ENCODE data around the gene PTRHD1. TPM values are rescaled to one million over a fixed set of nuclear protein-coding genes. Genes with fewer than 3 reads are reported as not detected.

Gene PTRHD1
- total RNA-seq, 1 experiment from 2014 or later, result 39.7 TPM

GRCh38 chr2:24766609-24767008 lies 26.6 kb downstream of the PTRHD1 start:
- DNase-seq (ENCODE audit: extremely low read depth, low read depth), result no peak

DNA sequence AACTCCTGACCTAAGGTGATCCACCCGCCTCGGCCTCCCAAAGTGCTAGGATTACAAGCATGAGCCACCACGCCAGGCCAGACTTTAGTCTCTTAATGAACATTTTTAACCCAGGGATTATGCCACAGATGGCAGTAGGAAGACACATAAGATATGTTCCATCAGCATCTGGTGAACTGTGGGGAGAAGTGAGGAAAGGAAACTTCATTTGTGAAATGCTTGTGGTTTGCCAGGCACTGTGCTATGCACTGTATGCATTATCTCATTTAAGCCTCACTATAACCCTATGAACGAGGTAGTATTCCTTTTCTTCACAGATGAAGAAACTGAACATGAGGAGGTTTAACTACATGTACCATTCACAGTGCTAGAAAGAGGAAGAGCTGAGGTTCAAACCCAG lies 29.3 kb downstream of the PTRHD1 start:
- DNase-seq (ENCODE audit: extremely low read depth, low read depth), result no peak

GRCh38 chr2:24762518-24762917 lies 30.7 kb downstream of the PTRHD1 start:
- no peak for DNase-seq (ENCODE audit: extremely low read depth, low read depth)

DNA sequence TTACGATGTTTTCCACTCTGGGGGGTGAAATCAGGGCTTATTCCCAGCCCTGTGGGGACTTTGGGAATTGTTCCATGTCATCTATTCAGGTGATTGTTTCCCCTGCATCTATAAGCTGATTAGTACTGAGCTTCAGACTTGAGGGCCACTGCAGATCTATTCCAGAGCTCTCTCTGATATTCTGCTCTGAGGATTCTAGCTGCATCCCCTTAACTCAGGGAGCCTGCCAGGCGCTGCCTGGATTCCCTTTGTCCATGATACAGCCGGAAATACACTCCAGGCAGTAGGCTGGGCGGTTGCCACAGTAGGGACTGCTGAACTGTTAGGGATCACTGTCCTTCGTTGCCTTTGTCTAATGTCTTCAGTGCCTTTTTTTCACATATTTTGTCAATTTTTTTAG lies 31.3 kb downstream of the PTRHD1 start:
- no peak for DNase-seq (ENCODE audit: extremely low read depth, low read depth)

DNA sequence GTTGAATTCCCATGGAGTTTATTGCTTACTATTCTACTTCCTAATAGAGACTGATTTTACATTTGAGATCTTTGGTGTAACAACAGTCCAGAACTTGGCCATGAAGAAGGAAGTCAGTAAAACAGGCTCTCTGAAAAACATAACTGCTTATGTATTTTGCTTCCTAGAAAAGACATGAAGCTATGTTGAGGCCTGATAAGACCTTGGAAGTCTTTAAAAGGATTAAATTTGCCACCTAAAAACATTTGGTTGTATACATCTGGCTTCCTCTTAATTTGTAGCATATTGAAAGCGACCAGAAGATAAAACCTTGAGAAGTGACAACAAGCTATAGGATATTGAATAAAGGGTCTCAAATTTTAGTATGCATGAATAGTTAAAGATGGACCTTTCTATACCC lies 36.4 kb downstream of the PTRHD1 start:
- DNase-seq (ENCODE audit: extremely low read depth, low read depth), result no peak

- DNase-seq (ENCODE audit: extremely low read depth, low read depth), result no peak
Measured at GRCh38 chr2:24754985-24755705, 38.0 kb downstream of the PTRHD1 start.

DNA sequence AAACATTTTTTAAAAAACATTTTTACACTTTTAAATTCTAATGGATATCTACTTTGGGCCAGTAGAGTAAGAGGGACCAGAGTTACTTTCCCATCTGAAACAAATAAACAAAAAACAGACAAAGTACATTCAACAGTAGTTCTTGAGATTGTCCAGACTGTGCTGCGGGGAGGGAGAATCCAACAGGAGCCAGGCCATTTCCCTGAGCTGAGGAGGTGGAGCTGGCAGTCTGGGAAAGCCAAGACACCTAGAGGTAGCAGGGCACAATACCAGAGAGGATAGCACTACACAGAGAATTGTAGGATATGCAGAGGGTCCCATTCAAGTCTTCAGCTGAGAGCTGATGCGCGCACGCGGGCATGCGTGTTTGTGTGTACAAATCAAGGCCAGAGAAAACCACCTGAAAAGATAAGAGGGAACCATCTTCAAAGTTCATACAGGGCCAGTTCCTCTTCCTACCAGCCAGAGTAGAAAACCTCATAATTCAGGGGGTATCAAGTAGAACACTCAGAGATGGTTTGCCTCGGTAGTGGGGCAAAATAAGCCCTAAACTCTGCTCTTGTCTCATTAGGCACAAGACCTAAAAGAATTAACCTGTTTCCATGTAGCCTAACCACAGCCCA lies 44.0 kb downstream of the PTRHD1 start:
- no peak for DNase-seq (ENCODE audit: extremely low read depth, low read depth)

GRCh38 chr2:24747299-24747698 lies 45.9 kb downstream of the PTRHD1 start:
- DNase-seq (ENCODE audit: extremely low read depth, low read depth), result no peak

- no peak for DNase-seq (ENCODE audit: extremely low read depth, low read depth)
Measured at GRCh38 chr2:24745825-24746224, 47.4 kb downstream of the PTRHD1 start.

GRCh38 chr2:24744356-24744755 lies 48.8 kb downstream of the PTRHD1 start:
- DNase-seq (ENCODE audit: extremely low read depth, low read depth), result no peak

GRCh38 chr2:24743924-24744323 lies 49.3 kb downstream of the PTRHD1 start:
- no peak for DNase-seq (ENCODE audit: extremely low read depth, low read depth)

DNA sequence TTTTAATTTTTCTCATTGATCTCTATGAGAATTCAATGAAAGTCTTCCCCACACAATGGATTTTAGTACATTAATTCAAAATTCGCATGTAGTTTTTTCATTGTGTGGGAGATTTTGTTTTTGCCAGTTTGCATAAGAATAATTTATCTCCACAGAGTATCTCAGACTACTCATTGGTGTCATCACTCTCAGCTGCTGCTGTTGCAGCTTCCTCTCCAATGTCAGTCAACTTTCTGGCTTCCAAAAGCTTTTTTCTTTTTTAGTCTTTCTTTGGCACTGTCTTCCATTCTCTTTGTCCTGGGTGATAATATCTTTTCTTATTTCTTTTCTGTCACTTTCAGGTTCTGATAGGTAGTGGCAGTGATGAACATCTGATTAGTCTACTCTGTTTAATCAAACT lies 50.5 kb downstream of the PTRHD1 start:
- no peak for DNase-seq (ENCODE audit: extremely low read depth, low read depth)

- no peak for DNase-seq (ENCODE audit: extremely low read depth, low read depth)
Measured at GRCh38 chr2:24740142-24740541, 53.0 kb downstream of the PTRHD1 start.

Other genes starting within 250 kb of the PTRHD1 start
- 22.7 and 25.2 TPM in 2 replicates for gene CENPO, start within 50 bp of the PTRHD1 start, total RNA-seq (2014; rRNA removed; shearing (Covaris generic))
- 28.1 and 35.9 TPM in 2 replicates for gene ADCY3, start 126.8 kb upstream of the PTRHD1 start, total RNA-seq (2014; rRNA removed; shearing (Covaris generic))
- 4.2 and 7.5 TPM in 2 replicates for gene DNAJC27, start 178.6 kb upstream of the PTRHD1 start, total RNA-seq (2014; rRNA removed; shearing (Covaris generic))
- 6.9 and 7.0 TPM in 2 replicates for gene EFR3B, start 248.7 kb upstream of the PTRHD1 start, total RNA-seq (2014; rRNA removed; shearing (Covaris generic))

All from NCI-H460 (cell line).